HL-60/S4 treated with retinoic acid at 250 ng/mL for 4 days and 3 days (cell line): Measurements from ENCODE around the gene LRRC61.
"Not testable (repeated sequence)": the region's sequence is repeated elsewhere in the genome, so short reads cannot be mapped to it uniquely, and the experiment has no call there.

Source experiments
- in situ Hi-C: fragments of 300-500 bp; cut with MboI; formaldehyde crosslinking; loops from 2 replicates; pipeline ENCODE4 v1.7.0; 2022; ENCODE audit warnings: low sequenced_read_pairs

Gene LRRC61

DNA sequence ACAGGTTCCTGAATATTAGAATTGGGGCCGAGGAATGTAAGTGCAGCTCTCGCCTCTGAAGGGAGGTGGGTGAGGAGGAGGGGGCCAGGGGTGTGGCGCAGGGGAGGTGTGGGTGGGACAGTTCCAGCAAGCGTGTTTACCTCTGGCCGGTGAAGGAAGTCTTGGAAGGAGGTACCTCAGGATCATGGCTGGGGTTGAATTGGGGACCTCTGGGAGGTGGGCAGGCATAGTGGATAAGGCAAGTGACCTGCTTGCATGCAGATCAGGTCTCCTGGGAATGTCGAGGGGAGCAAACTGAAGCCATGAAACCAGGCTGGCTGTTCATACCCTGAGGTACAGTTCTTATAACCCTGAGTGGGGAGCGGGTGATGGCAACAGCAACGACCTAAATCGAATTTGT lies 57.9 kb downstream of the LRRC61 start:
- in situ Hi-C loops = no loop called here

DNA sequence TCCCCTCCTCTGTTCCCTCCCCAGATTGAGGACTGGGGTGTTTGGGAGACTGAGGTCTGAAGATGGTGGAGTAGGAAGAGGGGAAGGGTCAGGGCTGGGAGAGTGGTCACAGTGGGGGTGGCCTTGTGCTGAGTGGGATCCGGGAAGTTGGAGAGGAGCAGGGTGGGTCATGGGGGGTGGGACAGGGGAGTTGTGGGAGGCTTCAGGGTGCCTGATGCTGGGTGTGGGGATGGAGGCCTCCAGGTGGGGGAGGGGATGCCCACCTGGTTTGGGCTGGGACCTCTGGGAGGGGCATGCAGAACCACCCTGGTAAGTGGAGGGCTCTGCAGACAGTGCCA lies 58.6 kb downstream of the LRRC61 start:
- in situ Hi-C loops = no loop called here

DNA sequence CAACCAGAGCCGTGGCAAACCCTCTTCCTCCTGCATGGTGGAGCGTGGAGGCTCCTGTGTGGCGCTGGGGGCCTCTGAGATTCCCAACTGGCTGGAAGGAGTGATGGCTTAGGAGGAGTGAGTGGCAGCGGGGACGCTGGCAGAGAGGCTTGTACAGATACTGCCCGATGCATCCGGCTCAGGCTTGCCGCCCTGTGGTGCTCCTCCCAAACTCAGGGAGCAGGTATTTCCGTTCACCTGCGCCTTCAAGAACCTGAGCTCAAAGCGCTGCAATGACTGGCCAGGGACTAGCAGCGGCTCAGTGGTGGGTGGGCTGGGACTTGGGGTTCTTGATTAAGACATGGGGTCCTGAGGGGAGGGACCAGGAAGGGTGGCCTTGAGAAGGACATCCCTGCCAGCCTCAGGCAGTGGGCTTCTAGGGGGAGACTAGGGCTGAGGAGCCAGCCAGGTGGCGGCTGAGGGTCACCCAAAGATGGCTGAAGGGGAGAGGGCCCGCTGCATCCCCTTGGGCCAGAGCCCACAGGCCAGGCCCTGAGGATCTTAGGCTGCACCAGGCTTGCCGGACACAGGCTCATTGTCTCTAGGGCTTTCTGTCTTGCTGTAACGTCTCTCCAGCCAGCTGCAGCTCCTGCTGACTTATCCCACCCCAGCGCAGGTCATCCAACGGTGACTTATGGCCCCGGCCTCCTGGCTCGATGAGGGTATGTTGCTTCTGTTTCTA lies 59.1 kb downstream of the LRRC61 start:
- in situ Hi-C loops = no loop called here

DNA sequence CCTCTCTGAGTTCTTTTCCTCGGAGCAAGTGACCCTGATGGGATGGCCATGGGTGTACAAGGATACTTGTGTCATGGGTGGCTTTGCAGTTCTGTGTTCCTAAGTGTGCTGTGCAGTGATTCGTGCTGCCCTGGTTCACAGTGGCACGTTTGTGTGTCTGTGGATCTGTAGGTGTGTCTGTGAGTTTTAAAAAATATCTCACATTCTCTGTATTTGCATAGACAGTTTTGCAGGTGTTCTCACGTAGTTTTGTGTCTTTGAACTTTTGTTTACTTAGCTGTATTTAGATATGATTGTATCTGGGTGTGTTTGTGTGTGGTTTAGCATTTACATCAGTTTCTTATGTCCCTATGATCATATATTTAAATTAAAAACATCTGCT lies 59.7 kb downstream of the LRRC61 start:
- in situ Hi-C loops = no loop called here

DNA sequence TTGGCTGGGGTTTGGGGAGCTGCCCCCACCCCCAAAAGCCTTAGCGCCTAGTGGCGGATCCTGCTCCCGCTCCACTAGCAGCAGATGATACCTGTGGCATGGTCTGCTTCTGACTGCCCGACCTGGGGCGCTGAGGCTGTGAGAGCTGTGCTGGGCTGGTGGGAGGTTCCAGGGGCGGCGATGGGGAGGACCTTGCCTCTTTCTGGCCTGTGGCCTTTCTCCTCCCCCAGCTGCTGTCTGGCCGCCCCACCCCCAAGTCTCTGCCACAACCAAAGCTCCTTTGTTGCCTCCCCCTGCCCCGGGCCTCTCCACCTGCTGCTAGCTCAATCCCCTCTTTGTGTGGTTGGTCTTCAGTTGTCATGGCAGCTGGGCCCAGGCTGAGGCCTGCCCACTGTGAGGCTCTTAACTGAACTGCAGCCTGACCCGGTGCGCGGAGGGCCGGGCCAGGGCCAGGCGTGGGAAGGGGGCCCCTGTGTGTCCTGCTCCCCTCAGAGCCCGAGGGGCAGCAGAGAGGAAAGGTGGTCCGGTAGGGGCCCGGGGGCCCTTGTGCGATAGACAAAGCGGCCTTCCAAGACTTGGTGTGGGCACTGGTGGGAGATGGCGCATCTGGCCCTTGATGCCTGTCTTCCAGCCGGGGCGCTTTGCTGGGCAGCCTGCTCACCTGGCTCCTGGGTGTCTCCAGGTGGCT lies 60.7 kb downstream of the LRRC61 start:
- in situ Hi-C loops = no loop called here

DNA sequence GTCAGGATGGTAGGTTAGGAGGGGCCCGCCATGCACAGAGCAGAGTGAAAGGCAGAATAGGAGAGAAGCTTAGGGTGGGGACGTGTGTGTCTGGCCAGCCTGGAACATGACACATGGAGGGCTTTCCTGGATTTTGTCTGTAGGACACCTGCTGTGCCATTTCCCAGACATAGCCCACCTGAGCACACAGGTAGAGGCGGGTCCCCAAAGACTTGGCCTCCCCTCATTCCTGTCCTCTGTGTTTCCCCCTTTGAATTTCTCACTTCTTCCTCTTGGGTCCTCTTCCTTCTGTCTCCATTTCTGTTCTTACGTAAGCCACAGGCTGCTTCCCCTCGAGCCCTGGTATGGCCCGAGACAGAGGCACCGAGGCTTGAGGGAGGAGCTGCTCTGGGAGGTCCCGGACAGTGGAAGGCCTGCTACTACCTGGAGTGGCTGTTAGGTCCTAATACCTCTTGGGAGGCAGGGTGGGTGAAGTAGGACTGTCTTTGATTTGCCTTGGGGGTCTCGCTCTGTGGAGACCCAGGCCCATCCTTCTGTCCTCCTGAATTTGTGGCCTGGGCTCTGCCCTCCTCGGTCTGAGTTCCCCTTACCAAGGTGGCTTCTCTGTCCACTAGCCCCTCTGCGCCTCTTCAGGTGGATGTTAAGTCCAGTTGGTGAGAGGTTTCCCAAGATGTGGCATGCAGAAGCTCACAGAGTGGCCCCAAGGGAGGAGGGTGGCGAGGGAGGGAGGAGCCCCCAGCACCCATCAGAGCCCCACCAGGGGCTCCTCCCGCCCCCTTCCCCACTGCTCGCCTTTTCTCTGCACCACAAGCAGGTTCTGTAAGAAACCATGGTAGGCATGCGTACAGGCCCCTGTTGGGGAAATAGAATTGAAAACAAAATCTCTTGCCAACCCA lies 61.5 kb downstream of the LRRC61 start:
- in situ Hi-C loops = no loop called here

DNA sequence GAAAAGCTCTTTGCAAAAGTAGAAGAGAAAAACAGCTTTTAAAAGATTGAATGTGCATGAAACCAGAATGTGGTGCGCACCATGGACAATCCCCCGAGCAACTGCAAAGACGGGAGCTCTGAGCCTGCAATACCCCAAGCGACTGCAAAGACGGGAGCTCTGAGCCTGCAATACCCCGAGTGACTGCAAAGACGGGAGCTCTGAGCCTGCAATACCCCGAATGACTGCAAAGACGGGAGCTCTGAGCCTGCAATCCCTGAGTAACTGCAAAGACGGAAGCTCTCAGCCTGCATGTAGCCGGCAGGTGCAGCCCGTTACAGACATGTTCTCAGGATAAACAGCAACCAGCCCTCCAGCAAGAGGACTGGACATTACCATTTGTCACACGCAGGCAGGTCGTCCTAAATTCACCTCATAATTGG lies 62.2 kb downstream of the LRRC61 start:
- in situ Hi-C loops = no loop called here

DNA sequence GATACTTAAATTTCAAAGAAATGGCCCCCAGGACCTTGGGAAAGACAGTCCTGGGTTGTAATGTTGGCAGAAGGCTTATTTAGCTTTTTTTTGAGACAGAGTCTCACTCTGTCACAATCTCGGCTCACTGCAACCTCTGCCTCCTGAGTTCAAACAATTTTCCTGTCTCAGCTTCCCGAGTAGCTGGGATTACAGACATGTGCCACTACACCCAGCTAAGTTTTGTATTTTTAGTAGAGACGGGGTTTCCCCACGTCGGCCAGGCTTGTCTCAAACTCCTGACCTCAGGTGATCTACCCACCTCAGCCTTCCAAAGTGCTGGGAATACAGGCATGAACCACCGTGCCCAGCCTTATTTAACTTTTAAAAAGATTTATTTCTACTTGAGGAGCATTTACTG lies 62.7 kb downstream of the LRRC61 start:
- in situ Hi-C loops = not testable (repeated sequence)
